ENCODE results near the gene APP.

GRCh38 chr21:26167593-26167992 is 3.0 kb downstream of the APP start:
- no peak for TF ChIP-seq EZH2phosphoT487 (IDR thresholded peaks at IDR 0.05; ENCODE audit: low read depth, severe bottlenecking, unreplicated experiment)
- TF ChIP-seq, protein P1, sequence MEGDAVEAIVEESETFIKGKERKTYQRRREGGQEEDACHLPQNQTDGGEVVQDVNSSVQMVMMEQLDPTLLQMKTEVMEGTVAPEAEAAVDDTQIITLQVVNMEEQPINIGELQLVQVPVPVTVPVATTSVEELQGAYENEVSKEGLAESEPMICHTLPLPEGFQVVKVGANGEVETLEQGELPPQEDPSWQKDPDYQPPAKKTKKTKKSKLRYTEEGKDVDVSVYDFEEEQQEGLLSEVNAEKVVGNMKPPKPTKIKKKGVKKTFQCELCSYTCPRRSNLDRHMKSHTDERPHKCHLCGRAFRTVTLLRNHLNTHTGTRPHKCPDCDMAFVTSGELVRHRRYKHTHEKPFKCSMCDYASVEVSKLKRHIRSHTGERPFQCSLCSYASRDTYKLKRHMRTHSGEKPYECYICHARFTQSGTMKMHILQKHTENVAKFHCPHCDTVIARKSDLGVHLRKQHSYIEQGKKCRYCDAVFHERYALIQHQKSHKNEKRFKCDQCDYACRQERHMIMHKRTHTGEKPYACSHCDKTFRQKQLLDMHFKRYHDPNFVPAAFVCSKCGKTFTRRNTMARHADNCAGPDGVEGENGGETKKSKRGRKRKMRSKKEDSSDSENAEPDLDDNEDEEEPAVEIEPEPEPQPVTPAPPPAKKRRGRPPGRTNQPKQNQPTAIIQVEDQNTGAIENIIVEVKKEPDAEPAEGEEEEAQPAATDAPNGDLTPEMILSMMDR (IDR thresholded peaks at IDR 0.05; ENCODE audit: poor library complexity) = no peak
